GM19023 (cell line): Measurements from ENCODE around the gene CD7.

Source experiments
- ATAC-seq: cut with Tn5 transposase; IDR thresholded peaks from one replicate; pipeline ENCODE4 v1.9.1; 2021; ENCODE audit warnings: mild to moderate bottlenecking, moderate library complexity; ENCODE audit not compliant: unreplicated experiment

Gene CD7

DNA sequence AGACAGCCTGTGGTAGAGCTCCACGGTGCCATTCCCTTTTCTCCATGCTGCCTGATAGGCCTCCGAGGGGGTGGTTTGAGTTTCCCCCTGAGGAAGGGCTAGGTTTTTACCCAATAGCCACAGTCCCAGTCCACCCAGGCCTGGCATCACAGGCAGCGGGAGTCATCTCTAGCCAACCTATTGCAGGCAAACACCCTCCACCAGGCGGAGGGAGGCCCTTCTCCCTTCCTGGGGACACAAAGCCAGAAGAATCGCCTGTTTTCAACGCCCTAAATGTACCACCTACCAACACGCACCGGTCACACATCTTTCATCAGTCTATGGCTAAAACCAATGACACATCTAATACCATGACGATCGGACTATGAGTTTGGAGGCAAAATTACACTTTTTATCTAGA lies 51.3 kb downstream of the CD7 start:
- no peak for ATAC-seq
